Liver (tissue), 9 donors: ENCODE data around the gene MOB3B. TPM values are rescaled to one million over a fixed set of nuclear protein-coding genes. Genes with fewer than 3 reads are reported as not detected.

Experiments used
- DNase-seq: peaks from one replicate; pipeline ENCODE4 v3.0.0-alpha.2; 2017; ENCODE audit warnings: low spot score
- H3K27ac ChIP-seq, 2 donors: one replicate each; pipeline ENCODE4 v1.7.0; 2013; ENCODE audit warnings: inconsistent platforms in 2 of 2, low read length in 2 of 2, control low read depth in 1 of 2, low read depth in 1 of 2, mild to moderate bottlenecking in 1 of 2
- H3K27me3 ChIP-seq, 4 donors: one replicate each; pipeline versions ENCODE4 v1.6.1 to v1.7.0; 2013; ENCODE audit warnings: low read length in 3 of 4, inconsistent platforms in 1 of 4, mild to moderate bottlenecking in 1 of 4, moderate library complexity in 1 of 4; ENCODE audit not compliant: control insufficient read depth in 4 of 4, insufficient read depth in 4 of 4
- H3K36me3 ChIP-seq, 4 donors: one replicate each; pipeline versions ENCODE4 v1.6.1 to v1.7.0; 2013; ENCODE audit warnings: low read length in 3 of 4, mild to moderate bottlenecking in 3 of 4, low read depth in 1 of 4, moderate library complexity in 1 of 4; ENCODE audit not compliant: control insufficient read depth in 4 of 4, insufficient read depth in 3 of 4
- H3K4me1 ChIP-seq, 4 donors: one replicate each; pipeline versions ENCODE4 v1.6.1 to v1.7.0; 2013; ENCODE audit warnings: low read length in 3 of 4, mild to moderate bottlenecking in 3 of 4, moderate library complexity in 1 of 4; ENCODE audit not compliant: control insufficient read depth in 4 of 4, insufficient read depth in 4 of 4
- H3K4me3 ChIP-seq, 3 donors: one replicate each; pipeline versions ENCODE4 v1.6.1 to v1.7.0; 2013; ENCODE audit warnings: low read length in 3 of 3, control low read depth in 1 of 3, low read depth in 1 of 3, mild to moderate bottlenecking in 1 of 3
- H3K9ac ChIP-seq, 2 donors: one replicate each; pipeline ENCODE4 v1.7.0; 2013; ENCODE audit warnings: low read length in 2 of 2, mild to moderate bottlenecking in 2 of 2, moderate library complexity in 2 of 2, control low read depth in 1 of 2, low read depth in 1 of 2
- H3K9me3 ChIP-seq, 4 donors: one replicate each; pipeline versions ENCODE4 v1.6.1 to v1.7.0; 2013; ENCODE audit warnings: low read length in 3 of 4; ENCODE audit not compliant: control insufficient read depth in 4 of 4
- CTCF ChIP-seq: fragments of 150-350 bp; IDR thresholded peaks from 2 replicates; pipeline ENCODE4 v1.5.1; 2017; ENCODE audit warnings: improper control_type of control experiment, low read depth, low read length; ENCODE audit not compliant: missing input control
- EGR1 ChIP-seq, 2 donors: IDR thresholded peaks; 2 replicates each; pipeline ENCODE4 v1.6.1; 2016 to 2018; ENCODE audit warnings: antibody characterized with exemption in 2 of 2, low read depth in 2 of 2
- FOXA1 ChIP-seq: IDR thresholded peaks from 2 replicates; pipeline ENCODE4 v1.6.1; 2016; ENCODE audit warnings: antibody characterized with exemption
- FOXA2 ChIP-seq: IDR thresholded peaks from 2 replicates; pipeline ENCODE4 v1.6.1; 2016; ENCODE audit warnings: antibody characterized with exemption
- GABPA ChIP-seq, 2 donors: IDR thresholded peaks in 1 of 2; conservative IDR thresholded peaks in 1 of 2; 2 replicates each; pipeline ENCODE4 v1.6.1; 2016; ENCODE audit warnings: antibody characterized with exemption in 2 of 2, mild to moderate bottlenecking in 1 of 2, moderate library complexity in 1 of 2
- HNF4A ChIP-seq, 2 donors: conservative IDR thresholded peaks; 2 replicates each; pipeline ENCODE4 v1.6.1; 2016; ENCODE audit warnings: antibody characterized with exemption in 2 of 2, mild to moderate bottlenecking in 2 of 2
- HNF4G ChIP-seq: IDR thresholded peaks from 2 replicates; pipeline ENCODE4 v1.6.1; 2016; ENCODE audit warnings: antibody characterized with exemption
- JUND ChIP-seq, 2 donors: IDR thresholded peaks; 2 replicates each; pipeline ENCODE4 v1.6.1; 2016; ENCODE audit warnings: antibody characterized with exemption in 2 of 2
- MAX ChIP-seq: IDR thresholded peaks from 2 replicates; pipeline ENCODE4 v1.6.1; 2016; ENCODE audit warnings: antibody characterized with exemption
- NR2F2 ChIP-seq: IDR thresholded peaks from 2 replicates; pipeline ENCODE4 v1.6.1; 2016; ENCODE audit warnings: antibody characterized with exemption
- RAD21 ChIP-seq, 2 donors: IDR thresholded peaks; 2 replicates each; pipeline ENCODE4 v1.6.1; 2016; ENCODE audit warnings: antibody characterized with exemption in 2 of 2, mild to moderate bottlenecking in 2 of 2
- RXRA ChIP-seq, 2 donors: IDR thresholded peaks; 2 replicates each; pipeline ENCODE4 v1.6.1; 2017 to 2018; ENCODE audit warnings: antibody characterized with exemption in 2 of 2, mild to moderate bottlenecking in 1 of 2
- SP1 ChIP-seq: IDR thresholded peaks from 2 replicates; pipeline ENCODE4 v1.6.1; 2018; ENCODE audit warnings: antibody characterized with exemption, mild to moderate bottlenecking
- TAF1 ChIP-seq: conservative IDR thresholded peaks from 2 replicates; pipeline ENCODE4 v1.6.1; 2016; ENCODE audit warnings: antibody characterized with exemption, mild to moderate bottlenecking
- YY1 ChIP-seq: IDR thresholded peaks from 2 replicates; pipeline ENCODE4 v1.6.1; 2016; ENCODE audit warnings: antibody characterized with exemption, mild to moderate bottlenecking
- WGBS: extraction: QIAGEN DNeasy Blood & Tissue Kit; methylation state at CpG from one replicate; pipeline ENCODE4 v1.1.7; 2013; 5-methylcytosine and 5-hydroxymethylcytosine counted together
- polyA plus RNA-seq, 2 donors: library from polyadenylated mRNA; stranded (reverse) in 1 of 2; unstranded in 1 of 2; fragments of 200-250 nt in 1 of 2; fragments of >200 nt in 1 of 2; fragmentation: Nextera tagmentation in 1 of 2; extraction: Ambion mirVana in 1 of 2; gene quantifications; one replicate each; pipeline versions ENCODE4 v1.2.1 to v1.2.3, GENCODE V29; 2013 to 2015
- total RNA-seq, 2 donors: library from RNA; depleted of rRNA; stranded (reverse); fragments of >200 nt; gene quantifications; one replicate each; pipeline ENCODE4 v1.2.3, GENCODE V29; 2014
- TF ChIP-seq, protein P1 (sequence below): IDR thresholded peaks from 2 replicates; pipeline ENCODE4 v1.6.1; 2016; ENCODE audit warnings: antibody characterized with exemption, mild to moderate bottlenecking
- TF ChIP-seq, protein P2 (sequence below): IDR thresholded peaks from 2 replicates; pipeline ENCODE4 v1.6.1; 2016; ENCODE audit warnings: antibody characterized with exemption
- donor health status: healthy.
- donor health status: healthy.
- donor health status: healthy.
- donor health status: healthy.
- donor health status: healthy.

The MOB3B gene
- total and polyA plus RNA-seq, 4 donors, result 0.36 to 1.1 (median 0.76) TPM

DNA sequence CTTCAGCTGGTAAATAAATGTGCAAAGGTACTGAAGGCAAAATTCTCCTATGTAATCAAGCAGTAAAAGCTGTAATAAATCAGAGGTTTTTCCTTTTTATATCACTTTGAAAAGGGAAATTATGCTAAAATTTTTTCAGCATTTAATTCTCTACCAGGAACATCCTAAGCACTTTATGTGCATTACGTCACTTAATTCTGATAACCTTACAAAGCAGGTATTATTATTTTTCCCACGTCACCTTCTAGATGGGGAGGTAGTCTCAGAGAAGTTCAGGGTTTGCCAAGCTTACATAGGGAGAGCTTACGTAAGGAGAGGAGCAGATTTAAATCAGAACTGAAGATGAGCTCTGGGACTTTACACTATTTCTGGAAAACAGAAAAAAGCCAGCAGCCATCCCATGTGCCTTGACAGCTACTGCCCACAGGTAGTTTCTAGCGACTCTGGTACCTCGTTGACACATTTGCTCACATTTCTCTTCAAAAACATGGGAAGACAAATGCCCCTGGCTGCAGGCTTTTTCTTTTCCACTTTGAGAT is 84.5 kb downstream of the MOB3B start:
- Histone ChIP-seq H3K4me1 (no peaks in the 10 kb centered on the region), H3K4me3 (no peak overlapping the region), H3K9me3 (no peaks in the 10 kb centered on the region), H3K9ac (no peak overlapping the region), H3K27me3 (no peaks in the 10 kb centered on the region), H3K36me3 (no peaks in the 10 kb centered on the region), H3K27ac (no peak overlapping the region)
- no peak for DNase-seq
- TF ChIP-seq JUND (IDR thresholded peaks at IDR 0.05), result no peak
- no peak for TF ChIP-seq RAD21 (IDR thresholded peaks at IDR 0.05)
- no peak for TF ChIP-seq YY1
- TF ChIP-seq FOXA2, result no peak
- no peak for TF ChIP-seq RXRA (IDR thresholded peaks at IDR 0.05)
- no peak for TF ChIP-seq FOXA1
- TF ChIP-seq, protein P1, sequence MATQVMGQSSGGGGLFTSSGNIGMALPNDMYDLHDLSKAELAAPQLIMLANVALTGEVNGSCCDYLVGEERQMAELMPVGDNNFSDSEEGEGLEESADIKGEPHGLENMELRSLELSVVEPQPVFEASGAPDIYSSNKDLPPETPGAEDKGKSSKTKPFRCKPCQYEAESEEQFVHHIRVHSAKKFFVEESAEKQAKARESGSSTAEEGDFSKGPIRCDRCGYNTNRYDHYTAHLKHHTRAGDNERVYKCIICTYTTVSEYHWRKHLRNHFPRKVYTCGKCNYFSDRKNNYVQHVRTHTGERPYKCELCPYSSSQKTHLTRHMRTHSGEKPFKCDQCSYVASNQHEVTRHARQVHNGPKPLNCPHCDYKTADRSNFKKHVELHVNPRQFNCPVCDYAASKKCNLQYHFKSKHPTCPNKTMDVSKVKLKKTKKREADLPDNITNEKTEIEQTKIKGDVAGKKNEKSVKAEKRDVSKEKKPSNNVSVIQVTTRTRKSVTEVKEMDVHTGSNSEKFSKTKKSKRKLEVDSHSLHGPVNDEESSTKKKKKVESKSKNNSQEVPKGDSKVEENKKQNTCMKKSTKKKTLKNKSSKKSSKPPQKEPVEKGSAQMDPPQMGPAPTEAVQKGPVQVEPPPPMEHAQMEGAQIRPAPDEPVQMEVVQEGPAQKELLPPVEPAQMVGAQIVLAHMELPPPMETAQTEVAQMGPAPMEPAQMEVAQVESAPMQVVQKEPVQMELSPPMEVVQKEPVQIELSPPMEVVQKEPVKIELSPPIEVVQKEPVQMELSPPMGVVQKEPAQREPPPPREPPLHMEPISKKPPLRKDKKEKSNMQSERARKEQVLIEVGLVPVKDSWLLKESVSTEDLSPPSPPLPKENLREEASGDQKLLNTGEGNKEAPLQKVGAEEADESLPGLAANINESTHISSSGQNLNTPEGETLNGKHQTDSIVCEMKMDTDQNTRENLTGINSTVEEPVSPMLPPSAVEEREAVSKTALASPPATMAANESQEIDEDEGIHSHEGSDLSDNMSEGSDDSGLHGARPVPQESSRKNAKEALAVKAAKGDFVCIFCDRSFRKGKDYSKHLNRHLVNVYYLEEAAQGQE, result no peak
- no peak for TF ChIP-seq HNF4G
- no peak for TF ChIP-seq HNF4A (conservative IDR thresholded peaks at IDR 0.05)
- TF ChIP-seq GABPA (IDR thresholded peaks at IDR 0.05 in 1 of 2, conservative IDR thresholded peaks at IDR 0.05 in 1 of 2), result no peak
- TF ChIP-seq MAX, result no peak
- TF ChIP-seq NR2F2, result no peak
- TF ChIP-seq EGR1 (IDR thresholded peaks at IDR 0.05; ENCODE audit: low read depth in 2 of 2), result no peak
- TF ChIP-seq CTCF, result no peak
- TF ChIP-seq TAF1, result no peak
- TF ChIP-seq SP1, result no peak
- WGBS, result 93% methylated on average over 5 of the region's 5 CpGs

- H3K4me1 ChIP-seq, result no peaks in the 10 kb centered on the region
- no peak overlapping the region for H3K9ac ChIP-seq
- 61% methylated on average over 4 of the region's 4 CpGs for WGBS
- H3K4me3 ChIP-seq, result no peak overlapping the region
- no peaks in the 10 kb centered on the region for H3K9me3 ChIP-seq
- no peak overlapping the region for H3K27ac ChIP-seq
- no peak for DNase-seq
- no peaks in the 10 kb centered on the region for H3K27me3 ChIP-seq
- no peak for TF ChIP-seq SP1
- TF ChIP-seq NR2F2, result no peak
- TF ChIP-seq, protein P2, sequence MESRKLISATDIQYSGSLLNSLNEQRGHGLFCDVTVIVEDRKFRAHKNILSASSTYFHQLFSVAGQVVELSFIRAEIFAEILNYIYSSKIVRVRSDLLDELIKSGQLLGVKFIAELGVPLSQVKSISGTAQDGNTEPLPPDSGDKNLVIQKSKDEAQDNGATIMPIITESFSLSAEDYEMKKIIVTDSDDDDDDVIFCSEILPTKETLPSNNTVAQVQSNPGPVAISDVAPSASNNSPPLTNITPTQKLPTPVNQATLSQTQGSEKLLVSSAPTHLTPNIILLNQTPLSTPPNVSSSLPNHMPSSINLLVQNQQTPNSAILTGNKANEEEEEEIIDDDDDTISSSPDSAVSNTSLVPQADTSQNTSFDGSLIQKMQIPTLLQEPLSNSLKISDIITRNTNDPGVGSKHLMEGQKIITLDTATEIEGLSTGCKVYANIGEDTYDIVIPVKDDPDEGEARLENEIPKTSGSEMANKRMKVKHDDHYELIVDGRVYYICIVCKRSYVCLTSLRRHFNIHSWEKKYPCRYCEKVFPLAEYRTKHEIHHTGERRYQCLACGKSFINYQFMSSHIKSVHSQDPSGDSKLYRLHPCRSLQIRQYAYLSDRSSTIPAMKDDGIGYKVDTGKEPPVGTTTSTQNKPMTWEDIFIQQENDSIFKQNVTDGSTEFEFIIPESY, result no peak
- TF ChIP-seq HNF4G, result no peak
- TF ChIP-seq HNF4A (conservative IDR thresholded peaks at IDR 0.05), result no peak
- no peak for TF ChIP-seq GABPA (IDR thresholded peaks at IDR 0.05 in 1 of 2, conservative IDR thresholded peaks at IDR 0.05 in 1 of 2)
- TF ChIP-seq, protein P1, result no peak
- no peaks in the 10 kb centered on the region for H3K36me3 ChIP-seq
Measured at GRCh38 chr9:27442464-27442863, 87.2 kb downstream of the MOB3B start.
